Progenitor cell of endocrine pancreas (in vitro differentiated cells): ENCODE measurements around the gene PRTFDC1. TPM values are rescaled to one million over a fixed set of nuclear protein-coding genes. Genes with fewer than 3 reads are reported as not detected.

Experiments used
- DNase-seq: peaks from one replicate; pipeline ENCODE4 v3.0.0; 2021; ENCODE audit warnings: low spot score; ENCODE audit not compliant: unreplicated experiment
- H3K27ac Mint-ChIP-seq: 2 replicates; pipeline ENCODE4 v1.8.0; 2021; ENCODE audit warnings: mild to moderate bottlenecking, moderate library complexity, mixed read lengths
- H3K27me3 Mint-ChIP-seq: 2 replicates; pipeline ENCODE4 v1.8.0; 2021; ENCODE audit warnings: mixed read lengths
- H3K36me3 Mint-ChIP-seq: 2 replicates; pipeline ENCODE4 v1.8.0; 2022; ENCODE audit warnings: mixed read lengths; ENCODE audit not compliant: insufficient read depth
- H3K4me1 Mint-ChIP-seq: 2 replicates; pipeline ENCODE4 v1.8.0; 2021; ENCODE audit warnings: low read depth, mixed read lengths
- H3K4me3 Mint-ChIP-seq: 2 replicates; pipeline ENCODE4 v1.8.0; 2021; ENCODE audit warnings: low read depth, mild to moderate bottlenecking, moderate library complexity, mixed read lengths
- H3K9me3 Mint-ChIP-seq: 2 replicates; pipeline ENCODE4 v1.8.0; 2021; ENCODE audit warnings: low read depth, mixed read lengths
- total RNA-seq: library from RNA; stranded (reverse); gene quantifications from 2 replicates; pipeline ENCODE4 v1.2.1, GENCODE V29; 2021
- TF ChIP-seq, protein P1 (sequence below): fragments of 200-600 bp; sonication (generic); IDR thresholded peaks from one replicate; pipeline ENCODE4 v1.5.0; 2021; ENCODE audit warnings: antibody characterized with exemption, mild to moderate bottlenecking; ENCODE audit not compliant: unreplicated experiment

Gene PRTFDC1
- total RNA-seq, 1 donor from 2014 or later: 35.4 TPM

DNA sequence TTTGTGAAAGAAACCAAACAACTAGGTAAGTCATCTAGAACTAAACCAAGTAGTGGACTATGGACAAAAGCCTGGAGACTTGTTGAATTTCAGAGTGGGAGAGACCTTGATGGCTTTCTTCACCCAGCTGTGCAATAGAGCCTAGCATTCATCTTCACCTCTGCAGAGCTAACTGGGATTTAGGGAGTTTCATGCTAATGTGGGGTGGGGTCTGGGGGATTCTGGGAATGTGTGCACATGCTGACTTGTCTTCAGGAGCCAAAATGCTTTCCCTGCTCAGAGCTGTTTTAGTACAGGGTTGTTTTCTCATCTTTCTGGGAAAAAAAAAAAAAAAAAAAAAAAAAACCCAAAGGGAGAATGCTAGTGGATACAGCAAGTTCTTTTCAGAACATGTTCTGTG lies 147.4 kb downstream of the PRTFDC1 start:
- Mint-ChIP-seq H3K4me1 (no peaks in the 10 kb centered on the region), H3K9me3 (no peaks in the 10 kb centered on the region), H3K36me3 (no peaks in the 10 kb centered on the region), H3K27ac (no peak overlapping the region), H3K27me3 (no peaks in the 10 kb centered on the region), H3K4me3 (no peak overlapping the region)
- DNase-seq: no peak
- TF ChIP-seq, protein P1, sequence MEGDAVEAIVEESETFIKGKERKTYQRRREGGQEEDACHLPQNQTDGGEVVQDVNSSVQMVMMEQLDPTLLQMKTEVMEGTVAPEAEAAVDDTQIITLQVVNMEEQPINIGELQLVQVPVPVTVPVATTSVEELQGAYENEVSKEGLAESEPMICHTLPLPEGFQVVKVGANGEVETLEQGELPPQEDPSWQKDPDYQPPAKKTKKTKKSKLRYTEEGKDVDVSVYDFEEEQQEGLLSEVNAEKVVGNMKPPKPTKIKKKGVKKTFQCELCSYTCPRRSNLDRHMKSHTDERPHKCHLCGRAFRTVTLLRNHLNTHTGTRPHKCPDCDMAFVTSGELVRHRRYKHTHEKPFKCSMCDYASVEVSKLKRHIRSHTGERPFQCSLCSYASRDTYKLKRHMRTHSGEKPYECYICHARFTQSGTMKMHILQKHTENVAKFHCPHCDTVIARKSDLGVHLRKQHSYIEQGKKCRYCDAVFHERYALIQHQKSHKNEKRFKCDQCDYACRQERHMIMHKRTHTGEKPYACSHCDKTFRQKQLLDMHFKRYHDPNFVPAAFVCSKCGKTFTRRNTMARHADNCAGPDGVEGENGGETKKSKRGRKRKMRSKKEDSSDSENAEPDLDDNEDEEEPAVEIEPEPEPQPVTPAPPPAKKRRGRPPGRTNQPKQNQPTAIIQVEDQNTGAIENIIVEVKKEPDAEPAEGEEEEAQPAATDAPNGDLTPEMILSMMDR: no peak

DNA sequence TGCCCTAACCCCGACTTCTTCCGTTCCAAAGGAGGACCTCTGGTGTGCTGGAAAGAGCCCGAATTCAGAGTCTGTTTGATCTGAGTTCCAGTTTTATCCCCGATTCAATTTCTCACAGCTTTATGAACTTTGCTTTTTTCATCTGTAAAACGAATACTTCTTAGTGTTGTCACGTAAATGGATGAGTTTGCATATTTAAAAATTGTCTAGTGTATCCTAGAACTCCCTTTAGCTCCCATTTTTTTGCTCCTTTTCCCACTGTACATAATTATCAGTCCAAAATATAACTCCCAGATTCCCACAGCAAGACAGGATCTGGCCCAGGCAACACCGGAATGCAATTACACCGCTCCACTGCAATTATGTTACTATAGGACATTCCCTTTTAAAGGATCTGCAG lies 148.0 kb downstream of the PRTFDC1 start:
- TF ChIP-seq, protein P1: no peak
- Mint-ChIP-seq H3K36me3 (no peaks in the 10 kb centered on the region), H3K27me3 (no peaks in the 10 kb centered on the region), H3K4me1 (no peaks in the 10 kb centered on the region), H3K4me3 (no peak overlapping the region), H3K9me3 (no peaks in the 10 kb centered on the region), H3K27ac (no peak overlapping the region)
- DNase-seq: no peak

DNA sequence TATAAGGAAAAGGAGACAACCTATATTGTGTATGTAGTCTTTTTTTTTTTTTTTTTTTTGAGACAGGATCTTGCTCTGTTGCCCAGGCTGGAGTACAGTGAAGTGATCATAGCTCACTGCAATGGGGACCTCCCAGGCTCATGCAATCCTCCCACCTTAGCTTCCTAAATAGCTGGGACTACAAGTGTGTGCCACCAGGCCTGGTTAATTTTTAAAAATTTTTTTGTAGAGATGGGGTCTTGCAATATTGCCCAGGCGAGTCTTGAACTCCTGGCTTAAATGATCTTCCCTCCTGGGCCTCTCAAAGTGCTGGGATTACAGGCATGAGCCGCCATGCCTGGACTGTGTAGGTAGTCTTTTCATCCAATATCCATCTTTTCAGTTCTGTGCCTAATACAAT lies 150.0 kb downstream of the PRTFDC1 start:
- no peak overlapping the region for H3K27ac Mint-ChIP-seq
- TF ChIP-seq, protein P1: no peak
- no peak overlapping the region for H3K4me3 Mint-ChIP-seq
- no peaks in the 10 kb centered on the region for H3K9me3 Mint-ChIP-seq
- no peaks in the 10 kb centered on the region for H3K36me3 Mint-ChIP-seq
- no peak for DNase-seq
- no peaks in the 10 kb centered on the region for H3K27me3 Mint-ChIP-seq
- H3K4me1 Mint-ChIP-seq: peaks cover 3% of the 10 kb centered on the region

DNA sequence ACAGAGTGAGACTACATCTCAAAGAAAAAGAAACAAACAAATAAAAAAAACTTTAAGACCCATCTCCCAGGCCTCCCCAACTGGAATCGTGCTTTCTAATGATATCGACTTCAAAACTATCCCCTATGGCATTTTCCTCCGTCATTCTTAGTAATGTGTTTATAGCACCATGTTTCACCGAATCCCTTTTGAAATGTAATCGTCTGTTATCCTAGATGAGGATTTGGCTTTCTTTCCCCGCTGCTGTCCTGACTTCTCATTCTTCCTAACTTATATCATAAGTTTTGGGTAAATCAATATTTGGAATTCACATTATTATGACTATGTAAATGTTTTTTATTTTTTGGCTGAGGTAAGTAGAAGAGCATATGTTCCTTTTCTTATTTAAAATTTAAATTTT lies 151.5 kb downstream of the PRTFDC1 start:
- no peak for DNase-seq
- TF ChIP-seq, protein P1: no peak
- Mint-ChIP-seq H3K4me1 (peaks cover 3% of the 10 kb centered on the region), H3K27ac (no peak overlapping the region), H3K36me3 (no peaks in the 10 kb centered on the region), H3K27me3 (no peaks in the 10 kb centered on the region), H3K9me3 (no peaks in the 10 kb centered on the region), H3K4me3 (no peak overlapping the region)

Other genes starting within 250 kb of the PRTFDC1 start
- 88.0 and 98.2 TPM in 2 replicates for gene ARHGAP21, start 228.7 kb downstream of the PRTFDC1 start, total RNA-seq
- gene ENKUR, start 63.6 kb upstream of the PRTFDC1 start, total RNA-seq: 0.46 and 1.0 TPM in 2 replicates
- gene THNSL1, start 64.0 kb upstream of the PRTFDC1 start, total RNA-seq: 6.5 and 7.0 TPM in 2 replicates
- gene GPR158, start 222.4 kb upstream of the PRTFDC1 start, total RNA-seq: 0.10 and 0.11 TPM in 2 replicates